ENCODE measurements around the gene SDF2.

Gene SDF2

GRCh38 chr17:28702026-28702751 is 40.5 kb upstream of the SDF2 start:
- no peaks in the 10 kb centered on the region for H3K4me1 ChIP-seq (ENCODE audit: insufficient read depth, low read length, severe bottlenecking)
- no peak overlapping the region for H3K9ac ChIP-seq (ENCODE audit: low read length)
- H3K9me2 ChIP-seq (ENCODE audit: low read depth, low read length) = no peaks in the 10 kb centered on the region
- H3K27ac ChIP-seq (ENCODE audit: low read depth, low read length, poor library complexity, severe bottlenecking) = no peak overlapping the region
- no peak overlapping the region for H2AFZ ChIP-seq (ENCODE audit: low read length)
- no peak overlapping the region for H3K4me3 ChIP-seq (ENCODE audit: low read depth, low read length, poor library complexity, severe bottlenecking)
- no peaks in the 10 kb centered on the region for H4K20me1 ChIP-seq (ENCODE audit: insufficient read depth, low read length)
- H3K4me2 ChIP-seq (ENCODE audit: low read length) = no peak overlapping the region
- H3F3A ChIP-seq (ENCODE audit: insufficient read depth, low read length) = no peaks in the 10 kb centered on the region
- no peaks in the 10 kb centered on the region for H3K79me2 ChIP-seq (ENCODE audit: insufficient read depth, low read length)
- no peaks in the 10 kb centered on the region for H3K27me3 ChIP-seq (ENCODE audit: insufficient read depth, low read length)
- H3K9me3 ChIP-seq (ENCODE audit: low read length) = no peaks in the 10 kb centered on the region
- peaks cover 64% of the 10 kb centered on the region for H3K36me3 ChIP-seq (ENCODE audit: insufficient read depth, low read length)
- TF ChIP-seq EZH2 (IDR thresholded peaks at IDR 0.05; ENCODE audit: borderline replicate concordance, low read length) (no peak), CTCF (IDR thresholded peaks at IDR 0.05; ENCODE audit: low read length) (no peak)

- H3K9ac ChIP-seq (ENCODE audit: low read length) = no peak overlapping the region
- no peak overlapping the region for H3K4me2 ChIP-seq (ENCODE audit: low read length)
- H3K27me3 ChIP-seq (ENCODE audit: insufficient read depth, low read length) = no peaks in the 10 kb centered on the region
- TF ChIP-seq CTCF (IDR thresholded peaks at IDR 0.05; ENCODE audit: low read length) (no peak), EZH2 (IDR thresholded peaks at IDR 0.05; ENCODE audit: borderline replicate concordance, low read length) (no peak)
- no peaks in the 10 kb centered on the region for H3K9me3 ChIP-seq (ENCODE audit: low read length)
- H3F3A ChIP-seq (ENCODE audit: insufficient read depth, low read length) = no peaks in the 10 kb centered on the region
- H3K4me1 ChIP-seq (ENCODE audit: insufficient read depth, low read length, severe bottlenecking) = no peaks in the 10 kb centered on the region
- no peaks in the 10 kb centered on the region for H3K79me2 ChIP-seq (ENCODE audit: insufficient read depth, low read length)
- peaks cover 76% of the 10 kb centered on the region for H3K36me3 ChIP-seq (ENCODE audit: insufficient read depth, low read length)
- no peaks in the 10 kb centered on the region for H3K9me2 ChIP-seq (ENCODE audit: low read depth, low read length)
- no peak overlapping the region for H3K4me3 ChIP-seq (ENCODE audit: low read depth, low read length, poor library complexity, severe bottlenecking)
- no peak overlapping the region for H2AFZ ChIP-seq (ENCODE audit: low read length)
- H4K20me1 ChIP-seq (ENCODE audit: insufficient read depth, low read length) = no peaks in the 10 kb centered on the region
- no peak overlapping the region for H3K27ac ChIP-seq (ENCODE audit: low read depth, low read length, poor library complexity, severe bottlenecking)
These were observed 39.3 kb upstream of the SDF2 start for GRCh38 chr17:28700830-28701492.

GRCh38 chr17:28700278-28700677 is 38.6 kb upstream of the SDF2 start:
- Histone ChIP-seq H4K20me1 (ENCODE audit: insufficient read depth, low read length) (no peaks in the 10 kb centered on the region), H3K27ac (ENCODE audit: low read depth, low read length, poor library complexity, severe bottlenecking) (no peak overlapping the region), H2AFZ (ENCODE audit: low read length) (no peak overlapping the region), H3K4me2 (ENCODE audit: low read length) (no peak overlapping the region), H3K79me2 (ENCODE audit: insufficient read depth, low read length) (no peaks in the 10 kb centered on the region), H3K9me2 (ENCODE audit: low read depth, low read length) (no peaks in the 10 kb centered on the region), H3K4me1 (ENCODE audit: insufficient read depth, low read length, severe bottlenecking) (no peaks in the 10 kb centered on the region), H3K36me3 (ENCODE audit: insufficient read depth, low read length) (peaks cover 83% of the 10 kb centered on the region), H3K9me3 (ENCODE audit: low read length) (no peaks in the 10 kb centered on the region), H3K9ac (ENCODE audit: low read length) (no peak overlapping the region), H3F3A (ENCODE audit: insufficient read depth, low read length) (no peaks in the 10 kb centered on the region), H3K4me3 (ENCODE audit: low read depth, low read length, poor library complexity, severe bottlenecking) (no peak overlapping the region), H3K27me3 (ENCODE audit: insufficient read depth, low read length) (no peaks in the 10 kb centered on the region)
- TF ChIP-seq EZH2 (IDR thresholded peaks at IDR 0.05; ENCODE audit: borderline replicate concordance, low read length) (no peak), CTCF (IDR thresholded peaks at IDR 0.05; ENCODE audit: low read length) (no peak)

All from OCI-LY1 (cell line).